Measurements from ENCODE around the gene LCNL1.

LCNL1 gene

GRCh38 chr9:136947028-136947891 is 35.5 kb upstream of the LCNL1 start:
- no peak for DNase-seq

- no peak for DNase-seq
These were observed 34.8 kb upstream of the LCNL1 start for GRCh38 chr9:136947955-136948510.

- no peak for DNase-seq
These were observed 33.5 kb upstream of the LCNL1 start for GRCh38 chr9:136949239-136949816.

- peak; percentile 90 for DNase-seq
These were observed 32.8 kb upstream of the LCNL1 start for GRCh38 chr9:136949817-136950655.

GRCh38 chr9:136950656-136951276 is 32.0 kb upstream of the LCNL1 start:
- DNase-seq = no peak

GRCh38 chr9:136951541-136952320 is 31.1 kb upstream of the LCNL1 start, which contains the start of gene LCN12:
Gene LCN12 (plus strand): TSS chr9:136952273. CDS start chr9:136952328, 55 bp downstream.
- no peak for DNase-seq

GRCh38 chr9:136952321-136952850 is 30.4 kb upstream of the LCNL1 start:
- no peak for DNase-seq

- DNase-seq = no peak
These were observed 29.7 kb upstream of the LCNL1 start for GRCh38 chr9:136952876-136953770.

- no peak for DNase-seq
These were observed 29.0 kb upstream of the LCNL1 start for GRCh38 chr9:136953771-136954269.

- no peak for DNase-seq
These were observed 28.3 kb upstream of the LCNL1 start for GRCh38 chr9:136954270-136955083.

- no peak for DNase-seq
These were observed 27.4 kb upstream of the LCNL1 start for GRCh38 chr9:136955202-136955942.

GRCh38 chr9:136955943-136956335 is 26.9 kb upstream of the LCNL1 start:
- DNase-seq = no peak

GRCh38 chr9:136956604-136957003 is 26.2 kb upstream of the LCNL1 start:
- no peak for DNase-seq

GRCh38 chr9:136957461-136957860 is 25.3 kb upstream of the LCNL1 start:
- DNase-seq = no peak

GRCh38 chr9:136957901-136958300 is 24.9 kb upstream of the LCNL1 start:
- DNase-seq = no peak

GRCh38 chr9:136958473-136958872 is 24.3 kb upstream of the LCNL1 start:
- DNase-seq = no peak

- DNase-seq = no peak
These were observed 23.6 kb upstream of the LCNL1 start for GRCh38 chr9:136958898-136959850.
